IPS-NIHi11 (cell line): ENCODE measurements around the gene CDKN2B.
A peak's percentile ranks its signal among the peaks of the same experiment; 100 is the strongest.

ENCODE experiments used
- DNase-seq: peaks from one replicate; pipeline ENCODE4 v3.0.0; 2012; ENCODE audit warnings: mixed read lengths, low spot score

CDKN2B gene

DNA sequence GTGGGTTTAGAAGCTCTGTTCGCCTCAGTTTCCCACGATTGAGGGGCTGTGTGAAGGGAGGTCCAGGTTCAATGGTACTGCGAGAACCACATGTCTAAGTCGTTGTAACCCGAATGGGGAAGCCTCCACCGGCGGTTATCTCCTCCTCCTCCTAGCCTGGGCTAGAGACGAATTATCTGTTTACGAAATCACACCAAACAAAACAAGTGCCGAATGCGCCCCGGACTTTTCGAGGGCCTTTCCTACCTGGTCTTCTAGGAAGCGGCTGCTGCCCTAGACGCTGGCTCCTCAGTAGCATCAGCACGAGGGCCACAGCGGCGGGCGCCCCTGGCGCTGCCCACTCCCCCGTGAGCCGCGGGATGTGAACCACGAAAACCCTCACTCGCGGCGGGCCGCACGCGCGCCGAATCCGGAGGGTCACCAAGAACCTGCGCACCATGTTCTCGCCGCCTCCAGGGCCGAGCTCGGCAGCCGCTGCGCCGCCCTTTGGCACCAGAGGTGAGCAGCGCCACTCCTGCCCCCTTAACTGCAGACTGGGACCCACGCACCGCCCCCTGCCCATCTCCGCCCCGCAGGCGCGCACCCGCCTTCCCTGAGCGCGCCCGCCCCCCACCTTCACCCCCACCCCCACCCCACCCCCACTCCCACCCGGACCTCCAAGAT lies 15.1 kb downstream of the CDKN2B start, which contains the start of gene CDKN2A:
CDKN2A (minus strand) TSS at position 500 of the 663 bp plus-strand sequence.
- peak; percentile 44 for DNase-seq

DNA sequence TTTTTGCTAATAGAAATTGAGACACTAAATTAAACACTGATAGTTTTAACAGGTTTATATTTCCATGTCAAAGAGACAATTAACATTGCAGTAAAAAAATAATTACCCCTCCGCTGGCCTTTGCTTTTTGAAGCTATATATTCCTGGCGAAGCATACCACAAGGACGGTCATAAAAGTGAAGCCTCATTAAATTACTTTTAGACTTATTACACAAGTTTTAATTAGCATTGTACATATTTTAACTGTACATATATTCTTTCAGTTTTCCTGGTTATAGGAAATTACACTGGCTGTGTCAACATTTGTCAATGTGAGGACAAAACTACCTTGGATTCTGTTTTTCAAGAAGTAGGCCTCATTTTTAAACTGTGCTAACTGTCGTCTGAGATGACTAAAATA lies 16.1 kb downstream of the CDKN2B start:
- no peak for DNase-seq

DNA sequence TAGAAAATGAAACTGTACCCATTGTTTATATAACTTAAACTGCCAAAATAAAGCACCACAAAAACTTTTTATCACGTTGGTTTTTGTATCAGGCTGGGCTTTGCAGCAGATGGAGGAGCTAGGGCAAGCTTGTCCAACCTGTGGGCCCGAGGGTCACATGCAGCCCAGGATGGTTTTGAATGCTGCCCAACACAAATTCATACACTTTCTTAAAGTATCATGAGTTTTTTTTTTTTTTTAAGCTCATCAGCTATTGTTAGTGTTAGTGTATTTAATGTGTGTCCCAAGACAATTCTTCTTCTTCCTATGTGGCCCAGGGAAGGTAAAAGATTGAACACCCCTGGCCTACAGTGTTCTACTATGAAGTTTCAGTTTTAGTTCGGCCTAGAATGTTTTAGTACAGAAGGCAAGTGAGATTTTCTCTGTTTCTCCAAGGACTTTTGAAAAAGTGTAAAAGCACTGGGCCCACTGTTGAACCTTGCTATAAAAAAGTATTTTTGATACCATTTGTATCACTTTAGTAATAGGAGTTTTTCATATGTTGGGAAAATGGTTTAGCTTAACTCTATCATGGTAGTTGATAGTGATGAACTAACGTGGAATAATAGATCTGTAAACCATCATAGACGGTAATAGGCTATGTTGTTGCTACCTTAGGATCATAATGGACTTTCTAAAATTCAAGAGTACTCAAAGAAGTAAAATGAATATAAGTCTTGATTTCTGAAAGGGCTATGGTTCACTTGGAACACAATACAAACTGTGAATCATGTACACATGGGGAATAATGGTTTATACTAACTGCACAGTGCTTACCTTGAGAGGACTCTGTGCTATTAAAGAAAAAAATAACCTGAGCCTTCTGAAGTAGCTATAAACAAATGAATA lies 17.8 kb downstream of the CDKN2B start:
- no peak for DNase-seq

DNA sequence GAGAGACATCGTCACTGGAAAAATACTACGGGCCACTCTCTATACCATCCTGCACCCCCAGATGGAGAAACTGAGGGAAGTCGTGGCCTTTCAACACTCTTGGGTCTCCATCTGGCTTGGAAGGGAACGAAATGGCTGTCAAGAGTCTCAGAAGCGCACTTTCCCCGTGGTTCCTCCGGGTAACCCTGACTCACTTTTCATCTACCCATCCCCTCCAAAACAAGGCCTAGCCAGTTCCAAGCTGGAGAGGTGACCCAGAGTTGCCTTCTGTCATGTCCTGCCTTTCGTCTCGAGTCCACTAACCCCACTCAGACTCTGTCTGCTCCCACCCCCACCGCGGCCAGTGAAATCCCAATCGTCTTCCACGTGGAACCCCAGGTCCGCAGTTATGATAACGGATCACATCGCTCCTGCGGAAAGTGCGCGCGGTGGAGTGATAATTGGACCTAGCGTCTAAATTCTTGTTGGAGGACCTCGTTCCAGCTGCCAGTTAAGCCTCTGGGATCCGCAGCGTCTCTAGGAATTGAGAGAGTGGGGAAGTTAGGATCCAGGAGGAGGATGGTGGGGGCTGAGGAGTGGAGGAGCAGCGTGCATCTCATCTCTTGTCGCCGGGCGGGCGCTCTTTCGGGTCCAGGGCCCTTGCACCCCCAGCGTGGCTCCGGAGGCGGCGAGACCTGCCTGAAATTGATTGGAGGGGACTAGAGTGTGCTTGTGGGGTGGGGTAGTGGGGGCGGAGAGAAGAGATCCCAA lies 19.5 kb downstream of the CDKN2B start:
- DNase-seq, result no peak

DNA sequence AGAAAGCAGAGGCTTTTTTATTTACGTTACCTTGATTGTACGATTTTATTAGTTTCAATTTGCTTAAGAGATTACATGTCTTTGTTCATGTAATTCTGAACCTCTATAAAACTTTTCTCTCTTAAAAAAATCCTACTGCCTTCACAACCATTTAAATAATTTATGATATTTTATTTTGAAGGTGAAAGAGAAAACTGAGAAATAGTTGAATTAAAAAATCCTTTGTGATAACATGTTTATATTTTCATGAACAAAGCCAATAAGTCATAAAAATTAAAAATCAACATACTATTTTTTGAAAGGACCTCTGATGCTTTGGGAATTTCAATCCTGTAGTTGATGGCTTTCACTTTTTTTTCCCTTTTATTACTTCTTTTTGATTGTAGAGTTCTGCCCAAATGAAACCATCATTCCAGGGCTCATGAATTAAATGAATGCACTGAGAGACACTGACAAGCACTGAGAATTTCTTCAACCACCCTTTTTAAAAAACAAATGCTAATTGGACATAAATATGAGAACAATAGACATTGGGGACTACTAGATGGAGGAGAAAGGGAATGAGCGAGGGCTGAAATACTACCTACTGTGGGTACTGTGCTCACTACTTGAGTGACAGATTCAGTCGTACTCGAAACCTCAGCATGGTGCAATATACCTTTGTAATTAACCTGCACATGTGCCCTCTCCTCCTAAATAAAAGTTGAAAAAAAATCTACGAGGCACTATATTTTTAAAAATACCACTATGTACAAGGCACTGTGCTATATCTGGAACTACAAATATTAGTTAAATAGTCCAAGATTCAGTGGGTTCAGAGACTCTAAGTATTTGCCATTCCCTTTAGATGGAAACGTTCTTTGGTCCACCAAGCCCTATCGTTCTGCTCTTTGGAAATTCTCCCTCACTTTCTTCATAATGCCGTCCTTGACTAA lies 20.8 kb downstream of the CDKN2B start:
- DNase-seq, result no peak

DNA sequence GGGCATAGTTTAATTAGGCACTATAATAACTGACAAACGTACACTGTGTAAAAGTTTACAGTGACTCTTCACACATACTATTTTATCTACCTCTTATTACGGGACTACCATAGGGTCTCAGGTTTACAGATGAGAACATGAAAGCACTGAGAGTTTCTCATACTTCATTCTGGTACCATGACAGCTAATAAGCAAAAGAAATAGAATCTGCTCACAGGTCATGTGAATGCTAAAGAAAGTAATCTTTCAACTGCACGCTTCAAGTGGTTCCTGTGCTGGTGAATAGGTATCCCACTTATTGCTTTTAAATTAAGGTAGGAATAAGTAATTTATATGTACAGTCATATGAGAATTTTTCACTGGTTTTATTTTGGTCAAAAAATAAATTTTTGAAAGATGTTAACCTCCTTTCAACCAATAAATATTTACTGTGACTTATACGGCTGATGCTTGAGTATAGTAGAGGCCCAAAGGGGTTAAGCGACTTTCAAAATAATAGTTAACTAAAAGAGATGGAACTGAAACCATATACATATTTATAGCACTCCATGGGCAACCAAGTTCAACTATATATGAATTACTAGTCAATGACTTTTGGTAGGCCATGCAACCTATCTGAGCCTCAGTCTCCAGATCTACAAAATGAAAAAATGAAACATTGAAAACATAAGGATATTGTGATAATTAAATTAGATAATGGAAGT lies 23.0 kb downstream of the CDKN2B start:
- no peak for DNase-seq

DNA sequence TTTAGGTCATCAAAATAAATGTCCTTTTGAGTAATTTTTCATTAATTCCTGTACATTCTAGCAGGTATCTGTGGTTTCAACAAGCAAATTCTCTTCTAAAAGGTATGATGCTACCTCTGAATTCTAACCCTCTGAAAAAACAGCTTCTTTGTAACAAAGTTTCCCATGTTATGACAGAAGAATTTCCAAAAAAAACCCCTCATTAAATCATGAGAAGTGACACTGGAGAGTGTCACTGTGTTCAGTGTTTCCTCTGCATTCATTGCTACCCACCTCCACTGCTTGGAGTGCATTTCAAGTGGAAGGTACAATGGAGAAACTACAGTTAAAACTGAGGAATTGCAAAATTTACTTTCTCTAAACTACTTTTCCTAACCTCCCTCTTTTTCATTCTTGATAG lies 25.0 kb downstream of the CDKN2B start:
- DNase-seq, result no peak

DNA sequence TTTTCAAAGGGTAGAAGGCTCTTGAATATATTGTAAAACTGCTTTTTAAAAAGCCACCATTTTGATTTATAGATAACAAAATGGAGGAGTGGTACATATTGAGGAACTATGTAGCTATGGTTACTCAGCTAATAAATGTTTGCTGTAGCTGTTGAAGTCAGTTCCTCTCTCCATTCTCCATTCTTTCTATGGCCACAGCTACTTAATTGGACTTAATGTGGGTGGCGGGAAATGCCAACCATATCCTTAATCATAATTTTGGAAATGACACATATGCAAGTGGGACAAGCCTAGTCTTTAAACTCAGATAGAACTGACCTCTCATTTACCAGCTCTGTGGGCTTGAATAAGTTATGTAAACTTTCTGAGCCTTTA lies 25.6 kb downstream of the CDKN2B start:
- DNase-seq, result no peak

DNA sequence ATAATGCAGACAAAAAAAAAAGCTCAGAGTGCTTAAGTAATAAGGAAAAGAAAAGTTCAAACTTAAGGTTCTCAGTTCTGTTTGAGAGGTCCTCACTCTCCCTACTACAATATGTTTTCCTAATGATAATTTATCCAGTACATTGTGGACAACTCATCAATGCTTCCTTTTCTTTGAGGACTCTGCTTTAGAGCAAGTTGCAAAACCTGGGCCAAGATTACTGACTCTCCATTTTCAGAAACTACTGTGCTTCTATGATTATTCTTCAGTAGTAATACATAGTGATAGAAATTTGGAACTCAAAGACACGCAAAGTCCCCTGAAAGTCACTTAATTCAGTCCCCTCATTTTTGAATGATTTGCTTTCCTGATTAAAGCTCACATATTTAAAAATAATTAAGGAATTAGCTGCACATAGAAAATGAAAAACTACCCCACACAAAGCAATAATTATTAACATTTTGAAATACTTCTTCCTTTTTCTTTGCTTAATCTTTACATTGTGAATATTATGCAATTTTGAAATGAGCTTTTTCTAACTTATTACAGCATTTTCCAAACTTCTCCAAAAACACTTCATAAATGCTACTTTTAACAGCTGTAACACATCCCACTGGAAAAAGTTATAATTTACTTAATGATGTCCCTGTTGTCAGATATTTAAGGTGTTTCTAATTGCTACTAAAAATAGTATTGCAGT lies 26.1 kb downstream of the CDKN2B start:
- DNase-seq, result no peak

DNA sequence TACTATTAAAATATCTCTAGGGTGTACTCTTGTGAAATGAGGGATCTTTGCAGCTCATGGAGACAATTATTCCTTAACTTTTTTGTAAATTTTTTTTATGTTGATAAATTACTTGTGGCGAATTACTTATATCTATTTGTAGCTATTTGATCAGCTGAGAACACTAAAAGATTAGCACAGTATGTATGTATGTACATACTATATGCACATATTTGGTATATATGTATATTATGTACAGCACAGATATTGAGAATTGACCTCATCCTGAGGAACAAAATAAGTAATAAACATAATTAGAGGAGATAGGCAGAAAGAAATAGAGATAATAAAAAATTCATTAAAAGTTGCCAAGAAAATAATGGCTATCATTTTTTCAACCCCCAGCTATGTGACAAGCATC lies 26.7 kb downstream of the CDKN2B start:
- DNase-seq, result no peak

DNA sequence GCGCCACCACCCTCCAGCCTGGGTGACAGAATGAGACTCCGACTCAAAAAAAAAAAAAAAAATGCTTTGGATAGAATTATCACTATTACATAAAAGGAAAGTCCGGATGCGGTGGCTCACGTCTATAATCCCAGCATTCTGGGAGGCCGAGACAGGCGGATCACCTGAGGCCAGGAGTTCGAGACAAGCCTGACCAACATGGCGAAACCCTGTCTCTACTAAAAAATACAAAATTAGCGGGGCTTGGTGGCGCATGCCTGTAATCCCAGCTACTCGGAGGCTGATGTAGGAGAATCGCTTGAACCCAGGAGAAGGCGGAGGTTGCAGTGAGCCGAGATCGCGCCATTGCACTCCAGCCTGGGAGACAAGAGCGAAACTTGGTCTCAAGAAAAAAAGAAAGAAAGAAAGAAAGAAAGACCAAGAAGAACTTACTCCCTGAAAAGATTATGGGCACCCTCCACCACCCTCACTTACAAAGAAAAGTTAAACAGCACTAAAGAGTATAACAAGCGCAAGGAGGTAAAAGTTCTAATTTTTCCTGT lies 32.7 kb downstream of the CDKN2B start:
- no peak for DNase-seq

DNA sequence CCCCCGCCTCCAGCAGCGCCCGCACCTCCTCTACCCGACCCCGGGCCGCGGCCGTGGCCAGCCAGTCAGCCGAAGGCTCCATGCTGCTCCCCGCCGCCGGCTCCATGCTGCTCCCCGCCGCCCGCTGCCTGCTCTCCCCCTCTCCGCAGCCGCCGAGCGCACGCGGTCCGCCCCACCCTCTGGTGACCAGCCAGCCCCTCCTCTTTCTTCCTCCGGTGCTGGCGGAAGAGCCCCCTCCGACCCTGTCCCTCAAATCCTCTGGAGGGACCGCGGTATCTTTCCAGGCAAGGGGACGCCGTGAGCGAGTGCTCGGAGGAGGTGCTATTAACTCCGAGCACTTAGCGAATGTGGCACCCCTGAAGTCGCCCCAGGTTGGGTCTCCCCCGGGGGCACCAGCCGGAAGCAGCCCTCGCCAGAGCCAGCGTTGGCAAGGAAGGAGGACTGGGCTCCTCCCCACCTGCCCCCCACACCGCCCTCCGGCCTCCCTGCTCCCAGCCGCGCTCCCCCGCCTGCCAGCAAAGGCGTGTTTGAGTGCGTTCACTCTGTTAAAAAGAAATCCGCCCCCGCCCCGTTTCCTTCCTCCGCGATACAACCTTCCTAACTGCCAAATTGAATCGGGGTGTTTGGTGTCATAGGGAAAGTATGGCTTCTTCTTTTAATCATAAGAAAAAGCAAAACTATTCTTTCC lies 34.2 kb downstream of the CDKN2B start:
- peak; percentile 82 for DNase-seq

DNA sequence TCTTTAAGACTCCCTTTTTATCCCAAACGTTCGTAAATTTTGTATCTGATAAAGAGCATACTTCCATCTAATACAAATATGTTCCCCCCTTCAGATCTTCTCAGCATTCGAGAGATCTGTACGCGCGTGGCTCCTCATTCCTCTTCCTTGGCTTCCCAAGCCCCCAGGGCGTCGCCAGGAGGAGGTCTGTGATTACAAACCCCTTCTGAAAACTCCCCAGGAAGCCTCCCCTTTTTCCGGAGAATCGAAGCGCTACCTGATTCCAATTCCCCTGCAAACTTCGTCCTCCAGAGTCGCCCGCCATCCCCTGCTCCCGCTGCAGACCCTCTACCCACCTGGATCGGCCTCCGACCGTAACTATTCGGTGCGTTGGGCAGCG lies 34.8 kb downstream of the CDKN2B start:
- no peak for DNase-seq

DNA sequence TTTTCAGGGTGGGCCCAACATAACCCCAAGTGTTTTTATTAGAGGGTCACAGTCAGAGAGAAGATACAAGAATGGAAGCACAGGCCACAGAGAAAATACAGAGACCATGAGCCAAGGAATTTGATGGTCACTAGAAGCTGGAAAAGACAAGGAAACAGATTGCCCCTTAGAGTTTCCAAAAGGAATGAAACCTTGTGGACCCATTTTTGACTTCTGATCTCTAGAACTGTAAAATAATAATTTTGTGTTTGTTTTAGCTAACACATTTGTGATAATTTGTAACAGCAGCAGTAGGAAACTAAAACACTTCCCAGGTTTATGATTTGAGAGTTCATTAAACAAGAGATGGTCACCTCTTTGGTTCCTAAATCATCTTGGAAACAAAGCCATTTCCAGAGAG lies 36.7 kb downstream of the CDKN2B start:
- DNase-seq, result no peak

DNA sequence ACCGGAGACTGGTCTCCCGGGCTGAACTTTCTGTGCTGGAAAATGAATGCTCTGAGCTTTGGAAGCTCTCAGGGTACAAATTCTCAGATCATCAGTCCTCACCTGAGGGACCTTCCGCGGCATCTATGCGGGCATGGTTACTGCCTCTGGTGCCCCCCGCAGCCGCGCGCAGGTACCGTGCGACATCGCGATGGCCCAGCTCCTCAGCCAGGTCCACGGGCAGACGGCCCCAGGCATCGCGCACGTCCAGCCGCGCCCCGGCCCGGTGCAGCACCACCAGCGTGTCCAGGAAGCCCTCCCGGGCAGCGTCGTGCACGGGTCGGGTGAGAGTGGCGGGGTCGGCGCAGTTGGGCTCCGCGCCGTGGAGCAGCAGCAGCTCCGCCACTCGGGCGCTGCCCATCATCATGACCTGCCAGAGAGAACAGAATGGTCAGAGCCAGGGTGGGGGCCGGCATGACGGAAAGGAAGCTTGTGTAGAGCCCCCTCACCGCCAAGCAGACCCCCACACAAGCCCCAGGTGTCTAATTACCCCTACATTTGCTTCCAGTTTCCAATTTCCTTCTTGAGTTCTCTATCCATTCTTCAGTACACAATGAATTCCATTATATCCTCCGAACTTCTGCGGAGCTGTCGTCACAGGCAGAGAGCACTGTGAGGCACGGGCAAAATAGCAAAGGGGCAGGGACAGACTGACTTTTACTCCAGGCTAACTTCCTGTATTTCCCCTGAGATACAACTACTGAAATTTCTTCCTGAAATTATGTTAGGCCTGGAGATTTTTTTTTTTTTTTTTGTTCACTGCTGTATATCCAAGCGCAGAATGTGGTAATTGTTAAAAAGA lies 38.1 kb downstream of the CDKN2B start:
- DNase-seq, result no peak

DNA sequence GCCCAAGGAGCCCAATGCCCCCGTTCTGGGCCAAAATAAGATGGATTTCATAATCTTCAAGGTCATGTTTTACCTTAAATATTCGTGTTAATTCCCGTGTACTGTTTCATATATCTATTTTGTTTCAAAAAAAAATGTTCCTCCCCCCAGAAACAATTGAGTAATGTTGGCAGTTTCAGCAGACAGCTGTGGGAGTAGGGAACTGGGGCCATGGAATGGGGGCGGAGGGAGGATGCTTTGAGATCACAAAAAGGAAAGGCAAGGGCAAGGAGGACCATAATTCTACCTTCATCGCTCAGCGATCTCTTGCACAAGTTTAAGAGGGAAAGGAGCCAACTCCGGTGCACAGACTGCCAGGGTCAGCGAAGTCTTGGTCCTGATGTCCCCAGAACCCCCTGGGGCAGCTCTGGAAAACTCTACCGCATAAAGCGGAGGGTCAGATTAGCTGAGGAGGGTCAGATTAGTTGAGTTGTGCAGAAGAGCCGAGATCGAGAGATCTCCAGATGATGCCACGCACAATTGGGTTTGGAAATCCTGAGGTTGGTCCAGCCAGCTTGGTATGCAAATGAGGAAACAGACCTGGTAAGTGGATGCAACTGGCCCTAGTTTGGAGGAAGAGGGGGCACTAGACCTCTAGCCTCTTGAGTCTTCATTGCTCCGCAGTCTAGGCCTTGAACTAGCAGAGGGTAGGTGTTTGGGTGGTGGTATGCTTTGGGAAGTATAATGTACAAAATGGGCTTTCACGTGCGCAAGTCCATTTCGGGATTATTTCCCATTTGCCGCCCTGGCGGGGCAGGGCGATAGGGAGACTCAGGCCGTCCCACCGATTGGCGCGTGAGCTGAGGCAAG lies 38.9 kb downstream of the CDKN2B start:
- DNase-seq, result no peak
